Colonic mucosa (tissue), 4 donors: ENCODE data around the gene CABS1. TPM values are rescaled to one million over a fixed set of nuclear protein-coding genes. Genes with fewer than 3 reads are reported as not detected.

Experiments used
- DNase-seq: peaks from one replicate; pipeline ENCODE4 v3.0.0-alpha.2; 2020
- H3K27ac ChIP-seq: fragments of 200-600 bp; one replicate; pipeline ENCODE4 v1.8.0; 2021
- H3K27me3 ChIP-seq: fragments of 200-600 bp; one replicate; pipeline ENCODE4 v1.8.0; 2021
- H3K36me3 ChIP-seq: fragments of 200-600 bp; one replicate; pipeline ENCODE4 v1.8.0; 2021
- H3K4me1 ChIP-seq: fragments of 200-600 bp; one replicate; pipeline ENCODE4 v1.8.0; 2021; ENCODE audit warnings: mild to moderate bottlenecking
- H3K4me3 ChIP-seq: fragments of 200-600 bp; one replicate; pipeline ENCODE4 v1.8.0; 2021
- H3K9ac ChIP-seq, 2 donors: one replicate each; pipeline ENCODE4 v1.7.0; 2013; ENCODE audit warnings: control low read depth in 2 of 2, low read depth in 2 of 2, low read length in 2 of 2
- H3K9me3 ChIP-seq: fragments of 200-600 bp; one replicate; pipeline ENCODE4 v1.8.0; 2021
- intact Hi-C: fragments of 100-400 bp; cut with DNase I; formaldehyde crosslinking; loops from one replicate; pipeline ENCODE4 v1.14.1; 2022
- total RNA-seq, 2 donors: library from RNA; stranded (reverse); fragmentation: NEBNext Ultra II Directional in 1 of 2; extraction: Animal tissue kit (Norgen Biotek cat#: 25700) in 1 of 2; gene quantifications; one replicate each; pipeline ENCODE4 v1.2.1, GENCODE V29; 2021
- TF ChIP-seq, protein P1 (sequence below): fragments of 200-600 bp; IDR thresholded peaks from one replicate; pipeline ENCODE4 v1.8.0; 2022; ENCODE audit warnings: antibody characterized with exemption, mild to moderate bottlenecking
- donor health status: healthy.
- donor health status: DM: no; HTN: no; CAD: no.
- donor health status: DM: no; HTN: no; CAD: no.

CABS1 gene
- total RNA-seq, 2 donors from 2014 or later: not detected

DNA sequence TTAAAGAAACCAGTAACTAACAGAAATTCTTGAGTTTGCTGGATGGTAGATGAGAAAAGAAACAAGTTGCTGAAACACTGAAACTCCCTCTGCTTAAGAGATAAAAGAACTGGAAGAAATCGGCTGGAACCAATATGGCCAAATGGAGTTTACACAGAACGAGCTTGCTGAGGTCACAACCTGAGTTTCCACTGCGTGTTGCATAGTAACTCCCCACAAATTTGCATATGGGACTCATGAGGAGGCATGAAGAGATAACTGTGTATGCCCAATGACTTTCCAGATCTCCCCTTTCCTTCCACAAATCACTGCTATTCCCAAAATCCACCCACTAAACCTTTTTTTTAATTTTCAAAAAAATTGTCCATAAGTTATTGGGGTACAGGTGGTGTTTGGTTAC lies 38.0 kb downstream of the CABS1 start:
- H3K36me3 ChIP-seq: no peaks in the 10 kb centered on the region
- no peak overlapping the region for H3K27ac ChIP-seq
- H3K4me1 ChIP-seq: no peaks in the 10 kb centered on the region
- no peak for DNase-seq
- H3K9ac ChIP-seq: no peak overlapping the region
- intact Hi-C loops: no loop called here
- TF ChIP-seq, protein P1, sequence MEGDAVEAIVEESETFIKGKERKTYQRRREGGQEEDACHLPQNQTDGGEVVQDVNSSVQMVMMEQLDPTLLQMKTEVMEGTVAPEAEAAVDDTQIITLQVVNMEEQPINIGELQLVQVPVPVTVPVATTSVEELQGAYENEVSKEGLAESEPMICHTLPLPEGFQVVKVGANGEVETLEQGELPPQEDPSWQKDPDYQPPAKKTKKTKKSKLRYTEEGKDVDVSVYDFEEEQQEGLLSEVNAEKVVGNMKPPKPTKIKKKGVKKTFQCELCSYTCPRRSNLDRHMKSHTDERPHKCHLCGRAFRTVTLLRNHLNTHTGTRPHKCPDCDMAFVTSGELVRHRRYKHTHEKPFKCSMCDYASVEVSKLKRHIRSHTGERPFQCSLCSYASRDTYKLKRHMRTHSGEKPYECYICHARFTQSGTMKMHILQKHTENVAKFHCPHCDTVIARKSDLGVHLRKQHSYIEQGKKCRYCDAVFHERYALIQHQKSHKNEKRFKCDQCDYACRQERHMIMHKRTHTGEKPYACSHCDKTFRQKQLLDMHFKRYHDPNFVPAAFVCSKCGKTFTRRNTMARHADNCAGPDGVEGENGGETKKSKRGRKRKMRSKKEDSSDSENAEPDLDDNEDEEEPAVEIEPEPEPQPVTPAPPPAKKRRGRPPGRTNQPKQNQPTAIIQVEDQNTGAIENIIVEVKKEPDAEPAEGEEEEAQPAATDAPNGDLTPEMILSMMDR: no peak
- no peak overlapping the region for H3K4me3 ChIP-seq
- no peaks in the 10 kb centered on the region for H3K9me3 ChIP-seq
- no peaks in the 10 kb centered on the region for H3K27me3 ChIP-seq

DNA sequence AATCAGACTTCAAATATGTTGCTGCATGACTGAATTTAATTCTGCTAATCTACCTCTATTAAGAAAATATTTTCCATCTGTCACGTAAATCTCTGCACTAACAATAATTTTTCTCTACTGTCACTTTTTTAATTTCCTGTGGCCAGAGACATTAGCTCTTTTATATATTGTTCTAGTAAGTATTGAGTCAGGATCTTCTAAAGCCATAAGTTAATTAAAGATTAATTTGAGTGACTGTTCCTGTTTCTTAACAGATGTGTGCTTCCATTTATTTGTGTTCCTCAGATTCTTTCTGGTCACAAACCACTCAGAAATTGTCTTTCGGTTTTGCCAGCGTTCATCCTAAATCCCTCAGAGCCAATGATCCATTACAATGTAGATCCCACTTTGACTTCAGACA lies 45.8 kb downstream of the CABS1 start:
- Histone ChIP-seq H3K27ac (no peak overlapping the region), H3K9ac (no peak overlapping the region), H3K27me3 (no peaks in the 10 kb centered on the region), H3K4me1 (no peaks in the 10 kb centered on the region), H3K9me3 (no peaks in the 10 kb centered on the region), H3K36me3 (no peaks in the 10 kb centered on the region), H3K4me3 (no peak overlapping the region)
- DNase-seq: no peak
- TF ChIP-seq, protein P1: no peak
- intact Hi-C loops: no loop called here

DNA sequence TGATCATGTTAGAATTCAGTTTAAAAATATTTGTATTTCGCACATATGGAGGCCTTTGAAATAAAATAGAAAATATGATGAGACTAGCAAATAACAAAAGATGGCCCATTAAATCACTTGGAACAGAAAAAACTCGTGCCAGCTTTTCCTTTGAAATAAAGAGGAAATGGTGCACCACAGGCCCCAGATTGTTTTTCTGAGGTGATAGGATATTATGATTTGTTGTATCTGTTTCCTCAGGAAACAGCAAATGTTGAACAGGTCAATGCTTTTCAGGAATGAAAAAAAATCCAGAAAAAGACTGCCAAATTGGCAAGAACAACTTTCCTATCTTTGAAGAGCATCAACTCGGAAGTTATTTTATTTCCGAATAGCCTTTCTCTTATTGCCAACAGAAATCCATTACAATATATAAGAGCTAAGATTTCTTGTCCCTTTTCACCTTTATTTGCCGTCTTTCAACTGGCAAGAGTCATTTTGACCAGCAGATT lies 48.0 kb downstream of the CABS1 start, which contains the start of gene SMR3B:
Gene SMR3B, plus strand, starts transcription at position 441 of the 491 bp plus-strand sequence. CDS start 1,380 bp downstream, outside the sequence.
- Histone ChIP-seq H3K27ac (no peak within 1 kb of the TSS), H3K9me3 (no peaks in the 10 kb centered on the region), H3K4me3 (no peak within 1 kb of the TSS), H3K27me3 (no peaks in the 10 kb centered on the region), H3K36me3 (no peaks in the 10 kb centered on the region), H3K4me1 (no peaks in the 10 kb centered on the region), H3K9ac (no peak within 1 kb of the TSS)
- TF ChIP-seq, protein P1: no peak
- intact Hi-C loops: no loop called here
- no peak for DNase-seq

Other genes starting within 250 kb of the CABS1 start
- not detected for gene PRR27, start 180.7 kb upstream of the CABS1 start, total RNA-seq
- gene ODAM, start 139.3 kb upstream of the CABS1 start, total RNA-seq: under 1 TPM in 1 of 2 donors, not detected in 1; 0.90 TPM
- gene FDCSP, start 108.9 kb upstream of the CABS1 start, total RNA-seq: under 1 TPM in 1 of 2 donors, not detected in 1; 0.49 TPM
- not detected for gene CSN3, start 92.4 kb upstream of the CABS1 start, total RNA-seq
- not detected for gene SMR3A, start 25.8 kb downstream of the CABS1 start, total RNA-seq
- not detected for gene SMR3B, start 48.1 kb downstream of the CABS1 start, total RNA-seq
- gene OPRPN, start 63.0 kb downstream of the CABS1 start, total RNA-seq: not detected
- gene MUC7, start 137.2 kb downstream of the CABS1 start, total RNA-seq: not detected
- not detected for gene AMTN, start 183.6 kb downstream of the CABS1 start, total RNA-seq